22Rv1 (cell line): ENCODE results near the gene DENND1A.

Source experiments
- ZFX ChIP-seq: fragments of 450-650 bp; IDR thresholded peaks from 2 replicates; pipeline ENCODE4 v1.6.1; 2017; ENCODE audit warnings: antibody characterized with exemption, borderline replicate concordance
- TF ChIP-seq, protein P1 (sequence below): fragments of 450-650 bp; IDR thresholded peaks from 2 replicates; pipeline ENCODE4 v1.5.1; 2017; ENCODE audit warnings: mild to moderate bottlenecking

DNA sequence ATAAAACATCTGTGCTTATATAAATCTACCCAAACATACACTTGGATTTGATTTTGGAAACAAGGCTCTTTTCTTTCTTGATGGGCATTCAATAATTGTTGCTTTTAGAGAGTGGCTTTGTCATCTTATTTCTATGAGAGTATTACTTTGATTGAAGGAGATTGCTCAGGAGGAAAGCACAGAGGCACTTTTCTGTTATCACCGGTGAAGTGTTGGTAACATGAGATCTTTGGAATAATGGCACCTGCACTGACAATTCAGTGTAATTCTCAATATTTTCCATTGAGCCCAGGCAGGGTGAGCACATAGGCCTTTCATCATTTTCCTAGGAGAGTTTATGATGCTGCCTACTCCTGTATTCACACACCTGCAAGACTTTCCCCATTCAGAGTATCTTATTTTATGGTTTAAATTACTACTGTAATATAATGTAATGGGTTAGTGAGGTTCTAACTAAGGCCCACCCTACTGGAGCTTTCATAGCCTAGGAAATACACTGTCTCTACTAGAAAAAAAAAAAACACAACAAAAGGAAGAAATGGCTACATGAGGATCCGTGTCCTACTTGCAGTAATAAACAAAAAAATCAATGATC is 244.3 kb downstream of the DENND1A start:
- TF ChIP-seq, protein P1, sequence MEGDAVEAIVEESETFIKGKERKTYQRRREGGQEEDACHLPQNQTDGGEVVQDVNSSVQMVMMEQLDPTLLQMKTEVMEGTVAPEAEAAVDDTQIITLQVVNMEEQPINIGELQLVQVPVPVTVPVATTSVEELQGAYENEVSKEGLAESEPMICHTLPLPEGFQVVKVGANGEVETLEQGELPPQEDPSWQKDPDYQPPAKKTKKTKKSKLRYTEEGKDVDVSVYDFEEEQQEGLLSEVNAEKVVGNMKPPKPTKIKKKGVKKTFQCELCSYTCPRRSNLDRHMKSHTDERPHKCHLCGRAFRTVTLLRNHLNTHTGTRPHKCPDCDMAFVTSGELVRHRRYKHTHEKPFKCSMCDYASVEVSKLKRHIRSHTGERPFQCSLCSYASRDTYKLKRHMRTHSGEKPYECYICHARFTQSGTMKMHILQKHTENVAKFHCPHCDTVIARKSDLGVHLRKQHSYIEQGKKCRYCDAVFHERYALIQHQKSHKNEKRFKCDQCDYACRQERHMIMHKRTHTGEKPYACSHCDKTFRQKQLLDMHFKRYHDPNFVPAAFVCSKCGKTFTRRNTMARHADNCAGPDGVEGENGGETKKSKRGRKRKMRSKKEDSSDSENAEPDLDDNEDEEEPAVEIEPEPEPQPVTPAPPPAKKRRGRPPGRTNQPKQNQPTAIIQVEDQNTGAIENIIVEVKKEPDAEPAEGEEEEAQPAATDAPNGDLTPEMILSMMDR, result no peak
- TF ChIP-seq ZFX, result no peak
